DMS114 treated with DMSO at 0.1 percent for 48 hours (cell line): ENCODE results near the gene C9orf153.
"Not testable (repeated sequence)": the region's sequence is repeated elsewhere in the genome, so short reads cannot be mapped to it uniquely, and the experiment has no call there.

Experiments used
- DNase-seq: peaks from one replicate; lab custom pipeline; 2025; ENCODE audit not compliant: unreplicated experiment; lab: John Stamatoyannopoulos, UW

The C9orf153 gene

GRCh38 chr9:86193088-86193487 is 66.4 kb downstream of the C9orf153 start:
- DNase-seq: no peak

- not testable (repeated sequence) for DNase-seq
Observed at GRCh38 chr9:86190700-86191099, 68.8 kb downstream of the C9orf153 start.

- DNase-seq: no peak
Observed at GRCh38 chr9:86187121-86187520, 72.3 kb downstream of the C9orf153 start.

GRCh38 chr9:86186696-86187095 is 72.8 kb downstream of the C9orf153 start:
- DNase-seq: no peak

- no peak for DNase-seq
Observed at GRCh38 chr9:86185872-86186271, 73.6 kb downstream of the C9orf153 start.

- no peak for DNase-seq
Observed at GRCh38 chr9:86184138-86184524, 75.3 kb downstream of the C9orf153 start.

- no peak for DNase-seq
Observed at GRCh38 chr9:86183229-86184137, 76.0 kb downstream of the C9orf153 start.

- no peak for DNase-seq
Observed at GRCh38 chr9:86181379-86182315, 77.8 kb downstream of the C9orf153 start.

- no peak for DNase-seq
Observed at GRCh38 chr9:86178503-86178902, 81.0 kb downstream of the C9orf153 start.

- no peak for DNase-seq
Observed at GRCh38 chr9:86177995-86178394, 81.5 kb downstream of the C9orf153 start.

GRCh38 chr9:86176468-86176867 is 83.0 kb downstream of the C9orf153 start:
- no peak for DNase-seq

- DNase-seq: no peak
Observed at GRCh38 chr9:86175743-86176456, 83.6 kb downstream of the C9orf153 start.

GRCh38 chr9:86175223-86175622 is 84.2 kb downstream of the C9orf153 start:
- DNase-seq: no peak
